GM18520 (cell line): ENCODE measurements around the gene MAN1A1.

Experiments used
- ATAC-seq: cut with Tn5 transposase; IDR thresholded peaks from one replicate; pipeline ENCODE4 v1.9.1; 2021; ENCODE audit not compliant: unreplicated experiment

MAN1A1 gene

DNA sequence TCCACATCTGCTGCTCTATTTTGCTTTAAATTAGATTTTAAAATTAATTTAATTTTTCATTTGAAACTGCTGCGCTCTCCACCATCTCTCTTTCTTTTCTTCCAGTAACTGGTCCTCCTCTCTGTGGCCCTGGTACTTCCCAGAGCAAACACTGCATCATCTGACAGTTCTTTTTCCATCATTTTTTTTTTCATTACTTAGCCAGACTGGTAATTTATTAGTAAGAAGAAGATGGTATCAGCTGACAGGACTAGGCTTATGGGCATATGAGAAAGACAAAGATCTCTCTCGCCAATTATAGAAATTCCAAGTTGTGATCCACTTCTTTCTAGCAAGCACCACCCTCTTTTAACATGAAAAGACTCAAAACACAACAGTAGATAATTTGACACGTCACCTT is 197.4 kb downstream of the MAN1A1 start:
- no peak for ATAC-seq

DNA sequence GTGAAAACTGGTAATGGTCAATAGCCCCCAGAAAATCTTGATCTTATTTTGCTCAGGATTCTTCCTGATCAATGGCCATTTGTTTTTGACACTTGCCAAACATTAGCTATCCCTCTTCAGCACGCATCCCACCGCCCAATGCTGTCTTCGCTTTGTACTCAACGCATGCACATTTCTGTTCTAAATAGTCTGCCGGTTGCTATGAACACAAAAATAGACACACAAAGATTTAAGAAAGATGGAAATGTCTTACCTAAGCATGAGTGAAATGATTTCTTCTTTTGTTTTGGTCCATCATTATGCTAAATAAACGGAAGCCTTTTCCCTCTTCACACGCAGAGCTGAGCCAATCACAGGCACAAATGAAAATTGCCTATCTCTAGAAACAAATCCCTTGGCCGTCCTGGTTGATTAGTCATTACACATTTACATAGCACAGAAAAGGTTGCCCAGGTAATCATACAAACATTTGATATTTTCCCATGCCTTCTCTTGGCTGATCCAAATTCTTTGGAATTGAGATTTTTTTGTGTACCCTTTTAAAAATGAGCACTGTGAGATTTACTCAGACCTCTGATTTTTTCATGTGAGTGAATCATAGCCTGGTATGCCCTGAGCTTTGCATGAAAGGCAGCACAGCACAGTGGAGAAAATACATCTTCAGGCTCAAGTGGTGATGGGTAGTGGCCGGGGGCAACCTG is 200.6 kb downstream of the MAN1A1 start:
- no peak for ATAC-seq

DNA sequence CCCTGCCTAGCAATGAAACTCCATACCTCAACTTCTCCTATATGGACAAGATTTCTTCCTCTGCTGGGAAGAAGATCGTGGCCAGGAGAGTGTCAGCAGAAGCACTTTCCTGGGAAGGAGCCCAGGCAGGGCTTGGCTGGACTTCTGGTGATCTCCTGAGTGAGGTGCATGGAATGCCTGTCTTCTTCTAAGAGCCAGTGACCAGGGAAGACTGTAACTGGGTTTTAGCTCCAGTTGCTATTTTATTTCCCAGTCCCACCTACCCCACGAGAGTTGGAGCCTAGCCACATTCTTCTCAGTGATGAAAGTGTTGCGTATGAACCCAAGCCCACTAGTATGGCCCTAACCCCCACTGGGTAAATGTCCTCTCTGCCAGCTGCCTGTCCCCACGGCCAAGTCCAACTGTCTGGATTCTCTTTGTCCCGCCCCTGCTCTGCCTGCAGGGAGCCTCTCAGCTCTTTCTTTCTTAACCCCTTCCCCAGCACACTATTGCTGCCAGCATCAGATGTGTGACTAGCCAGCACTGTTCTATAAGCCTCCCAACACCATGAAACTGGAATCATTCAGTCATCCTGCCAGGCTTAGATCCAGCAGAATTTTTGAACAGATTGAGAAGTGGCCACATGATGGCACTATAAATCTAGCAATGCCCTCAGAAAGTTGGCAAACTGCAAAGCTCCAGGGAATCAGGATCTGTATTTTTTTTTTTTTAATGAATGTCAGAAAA is 201.3 kb downstream of the MAN1A1 start:
- no peak for ATAC-seq

DNA sequence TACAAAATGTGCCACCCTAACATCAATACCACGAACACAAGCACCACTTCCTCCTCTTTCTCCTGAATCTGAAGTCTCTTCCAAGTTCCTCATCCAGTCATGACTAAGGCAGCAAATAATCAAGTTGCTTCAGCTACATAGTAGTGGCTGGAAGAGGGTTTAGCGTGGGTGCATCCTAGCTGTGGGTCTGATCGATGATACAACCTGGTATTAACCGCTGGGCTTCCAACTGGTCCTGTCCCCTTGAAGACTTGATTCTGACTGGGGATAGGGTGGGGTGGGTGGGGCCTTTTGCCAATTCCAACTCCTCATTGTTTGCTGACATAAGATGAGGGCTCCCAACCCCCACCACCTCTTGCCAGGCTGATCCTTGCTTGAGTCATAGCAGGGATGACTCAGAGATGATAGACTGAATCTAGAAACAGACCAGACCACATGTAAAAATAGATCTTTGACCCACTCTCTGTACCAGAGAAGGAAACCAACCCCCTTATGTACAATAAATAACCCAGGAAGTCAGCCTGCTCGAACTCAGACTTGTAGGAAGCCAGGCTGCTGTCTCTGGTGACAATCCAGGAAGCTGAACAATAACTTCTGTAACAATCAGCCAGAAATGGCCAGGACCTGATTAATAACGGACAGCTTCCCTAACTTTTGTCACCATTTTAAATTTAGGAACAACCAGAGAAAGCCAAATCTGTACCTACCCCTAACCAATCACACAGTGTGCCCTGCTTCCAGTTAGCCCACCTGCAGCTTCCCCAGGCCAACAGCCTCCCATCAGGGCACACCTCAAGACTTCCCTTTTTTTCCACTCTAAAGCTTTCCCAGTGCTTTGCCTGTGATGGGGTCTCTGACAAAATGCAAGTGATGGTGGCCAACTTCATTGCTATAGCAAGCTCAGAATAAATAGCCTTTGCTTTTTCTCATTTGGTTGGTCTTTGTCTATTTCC is 202.2 kb downstream of the MAN1A1 start:
- ATAC-seq, result peak; percentile 100

DNA sequence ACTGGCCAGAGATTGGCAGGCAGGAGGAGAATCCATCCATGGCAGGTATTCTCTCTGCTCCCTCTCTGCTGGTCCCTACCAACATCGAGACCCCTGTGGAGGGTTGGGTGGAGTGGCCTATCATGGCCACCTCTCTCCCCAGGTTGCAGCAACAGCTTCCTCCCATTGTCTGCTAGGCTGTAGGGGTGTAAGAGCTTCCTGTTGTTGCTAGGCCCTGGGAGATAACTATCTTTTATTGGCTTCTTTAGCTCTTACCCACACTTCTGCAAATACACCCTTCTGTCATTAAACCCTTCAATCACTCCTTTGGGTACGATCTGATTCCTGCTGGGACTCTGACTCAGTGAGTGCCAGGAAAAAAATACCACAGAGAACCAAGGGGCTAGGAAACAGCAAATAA is 204.4 kb downstream of the MAN1A1 start:
- no peak for ATAC-seq

DNA sequence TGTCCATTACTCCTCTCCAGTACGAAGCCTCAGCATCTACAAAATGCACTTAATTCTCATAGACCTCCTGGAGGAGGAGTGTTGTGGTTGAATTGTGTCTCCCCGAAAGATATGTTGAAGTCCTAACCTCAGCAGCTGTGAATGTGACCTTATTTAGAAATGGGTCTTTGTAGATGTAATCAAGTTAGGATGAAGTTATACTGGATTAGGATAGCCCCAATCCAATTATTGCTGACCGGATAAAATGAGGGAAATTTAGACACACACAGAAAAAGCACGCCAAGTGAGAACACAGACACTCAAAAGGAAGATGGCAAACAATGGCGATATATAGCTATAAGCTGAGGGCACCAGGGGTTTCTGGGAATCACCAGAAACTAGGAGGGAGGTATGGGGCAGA is 206.9 kb downstream of the MAN1A1 start:
- ATAC-seq, result no peak

DNA sequence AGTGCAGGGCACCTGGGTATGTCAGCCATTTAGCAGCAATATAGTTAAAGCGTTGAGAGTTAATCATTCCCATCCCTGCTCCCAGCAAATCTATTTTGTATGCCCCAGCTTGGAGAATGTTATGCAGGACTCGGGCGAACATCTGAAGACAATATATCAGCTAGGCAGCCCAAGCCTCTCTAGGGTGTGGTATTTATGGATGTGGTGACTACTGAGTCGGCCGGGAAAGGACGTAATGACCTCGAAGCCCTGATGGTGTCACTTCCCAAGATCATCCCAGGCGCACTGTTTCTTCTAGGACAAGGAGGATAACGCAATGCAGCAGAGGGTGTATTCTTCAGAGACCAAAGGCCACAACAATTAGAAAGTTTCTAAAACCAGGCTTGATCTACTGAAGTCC is 207.5 kb downstream of the MAN1A1 start:
- no peak for ATAC-seq

DNA sequence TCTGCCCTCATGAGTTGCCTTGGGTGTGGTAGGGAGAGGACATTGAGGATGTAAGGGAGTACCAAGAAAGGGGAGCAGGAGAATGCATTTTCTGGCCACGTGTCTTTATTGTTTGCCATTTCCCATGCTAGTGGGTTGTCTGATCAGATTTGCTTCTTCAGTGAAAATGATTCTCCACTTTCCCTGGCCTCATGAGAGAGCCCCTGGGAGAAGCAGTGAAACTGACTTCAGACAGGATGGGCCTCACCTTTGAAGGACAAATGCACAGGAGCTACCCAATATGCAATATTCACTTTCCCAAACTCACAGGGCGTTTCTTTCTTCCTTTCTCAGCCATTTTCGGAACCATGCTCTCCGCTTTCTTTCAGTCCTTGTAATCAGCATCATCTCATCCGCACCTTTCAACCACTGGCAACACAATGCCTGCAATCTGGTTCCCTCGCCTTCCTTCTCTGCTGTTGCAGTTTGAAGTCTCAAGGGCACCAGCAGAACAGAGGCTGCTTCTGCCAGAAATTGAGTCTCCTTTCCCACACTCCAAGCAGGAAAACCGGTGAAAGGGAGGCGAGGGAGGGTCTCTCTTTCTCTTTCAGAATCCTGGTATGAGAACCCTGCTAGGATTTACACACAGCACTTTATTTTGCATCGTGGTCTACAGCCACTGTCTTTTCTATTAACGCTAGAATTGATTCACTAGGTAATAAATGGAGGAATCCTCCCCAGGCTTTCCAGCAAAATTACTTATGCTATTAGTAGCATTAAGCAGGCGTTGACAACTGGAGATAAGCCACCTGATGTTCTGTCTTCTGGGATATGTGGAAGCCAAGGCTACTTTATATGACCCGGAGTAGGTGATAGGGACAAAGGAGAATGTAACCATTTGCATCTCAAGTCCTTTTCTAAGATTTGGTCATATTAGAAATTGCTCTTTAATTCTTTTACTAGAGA is 209.1 kb downstream of the MAN1A1 start:
- no peak for ATAC-seq

DNA sequence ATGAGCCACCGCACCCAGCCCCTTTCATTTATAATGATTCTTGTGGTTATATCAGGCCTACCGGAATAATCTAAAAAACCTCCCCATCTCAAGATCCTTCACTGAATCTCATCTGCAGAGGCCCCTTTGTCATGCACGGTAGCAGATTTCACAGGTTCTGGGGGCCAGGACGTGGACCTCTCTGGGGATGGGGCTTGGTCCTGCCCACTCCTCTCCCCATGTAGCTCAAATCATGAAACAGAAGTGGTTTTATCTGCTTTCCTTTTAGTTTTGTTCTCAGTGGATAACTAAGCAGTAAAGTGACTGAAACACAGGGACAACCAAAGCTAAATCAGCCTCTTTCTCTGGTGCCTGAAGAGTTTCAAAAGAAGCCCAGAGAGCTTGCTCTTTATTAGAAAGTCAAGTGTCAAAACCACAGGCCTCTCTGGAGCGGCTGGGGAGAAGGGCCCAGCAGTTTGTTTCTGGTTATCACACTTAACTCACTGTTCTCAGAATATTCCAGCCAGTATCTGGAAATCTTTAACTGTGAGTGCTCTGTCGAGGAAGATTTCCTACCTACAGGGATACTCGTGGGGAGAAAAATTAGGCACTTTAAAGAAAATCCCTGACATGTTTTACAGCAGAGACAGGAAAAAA is 210.5 kb downstream of the MAN1A1 start:
- peak; percentile 87 for ATAC-seq

DNA sequence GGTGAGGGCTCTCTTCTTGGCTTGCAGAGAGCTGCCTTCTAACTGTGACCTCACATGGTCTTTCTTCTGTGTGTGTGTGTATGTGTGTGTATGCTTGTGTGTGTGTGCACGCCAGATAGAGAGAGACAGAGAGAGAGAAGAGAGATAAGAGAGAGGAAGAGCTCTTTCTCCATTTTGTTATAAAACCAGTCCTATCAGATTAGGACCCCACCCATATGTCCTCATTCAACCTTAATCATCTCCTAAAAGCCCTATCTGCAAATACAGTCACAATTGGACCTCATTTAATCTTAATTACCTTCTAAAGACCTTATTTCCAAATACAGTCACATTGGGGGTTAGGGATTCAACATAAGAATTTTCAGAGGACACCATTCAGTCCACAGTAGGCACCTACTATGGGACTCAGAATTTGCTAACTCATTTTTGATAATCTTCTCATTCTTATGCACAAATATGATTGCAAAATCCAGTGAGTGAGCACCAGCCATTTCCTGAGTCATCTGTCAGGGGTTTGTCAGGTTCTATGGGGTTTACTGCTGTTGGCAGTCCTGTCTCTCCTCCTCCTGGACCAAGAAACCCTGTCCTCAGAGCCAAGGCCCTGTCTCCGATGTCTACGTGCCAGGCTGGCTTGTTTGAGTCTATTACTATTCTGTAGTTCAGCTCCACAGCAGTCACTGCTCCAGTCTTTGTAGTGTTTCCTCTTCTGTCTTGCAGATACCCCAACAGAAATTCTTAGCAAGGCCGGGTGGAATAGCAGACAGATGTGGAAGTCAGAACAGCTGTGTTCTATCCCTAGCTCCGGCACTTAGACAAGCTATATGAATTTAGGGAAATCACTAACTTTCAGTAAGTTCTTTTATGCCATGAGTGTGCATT is 212.1 kb downstream of the MAN1A1 start:
- ATAC-seq, result no peak

DNA sequence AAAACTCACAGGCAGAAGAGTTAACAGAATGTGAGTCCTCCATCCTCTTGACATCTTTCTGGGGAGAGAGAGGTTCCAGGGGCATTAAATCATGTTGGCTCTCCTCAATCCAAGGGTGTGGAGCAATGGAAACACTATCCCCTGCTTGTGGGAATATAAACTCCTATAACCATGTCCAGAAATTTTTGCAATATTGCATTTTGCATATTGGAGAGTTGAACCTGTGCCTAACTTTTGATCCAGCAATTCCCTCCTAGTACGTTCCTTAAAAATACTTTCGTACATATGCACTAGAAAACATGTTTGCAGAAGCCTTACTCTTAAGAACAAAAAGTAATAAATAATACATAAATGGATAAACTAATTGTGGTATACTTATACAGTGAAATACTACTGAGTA is 214.8 kb downstream of the MAN1A1 start:
- ATAC-seq, result no peak

DNA sequence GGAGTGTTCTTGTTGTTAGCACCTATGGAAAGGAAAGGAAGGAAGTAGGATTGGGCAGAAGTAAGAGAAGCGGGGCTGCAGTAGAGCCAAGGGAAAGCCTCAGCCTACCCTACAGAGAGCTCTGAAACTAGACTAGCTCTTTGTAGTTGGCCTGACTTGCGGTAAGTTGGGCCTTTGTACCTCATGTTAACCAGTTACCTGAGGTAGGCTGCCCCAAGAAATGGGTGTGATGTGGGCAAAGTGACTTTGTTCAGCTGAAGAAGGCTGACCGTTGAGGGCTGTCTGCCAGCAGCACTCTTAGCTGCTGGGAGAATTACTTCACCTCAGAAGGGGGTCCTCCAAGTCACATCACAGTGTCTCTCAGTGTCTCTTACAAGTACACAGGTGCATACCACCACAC is 216.2 kb downstream of the MAN1A1 start:
- ATAC-seq, result no peak

DNA sequence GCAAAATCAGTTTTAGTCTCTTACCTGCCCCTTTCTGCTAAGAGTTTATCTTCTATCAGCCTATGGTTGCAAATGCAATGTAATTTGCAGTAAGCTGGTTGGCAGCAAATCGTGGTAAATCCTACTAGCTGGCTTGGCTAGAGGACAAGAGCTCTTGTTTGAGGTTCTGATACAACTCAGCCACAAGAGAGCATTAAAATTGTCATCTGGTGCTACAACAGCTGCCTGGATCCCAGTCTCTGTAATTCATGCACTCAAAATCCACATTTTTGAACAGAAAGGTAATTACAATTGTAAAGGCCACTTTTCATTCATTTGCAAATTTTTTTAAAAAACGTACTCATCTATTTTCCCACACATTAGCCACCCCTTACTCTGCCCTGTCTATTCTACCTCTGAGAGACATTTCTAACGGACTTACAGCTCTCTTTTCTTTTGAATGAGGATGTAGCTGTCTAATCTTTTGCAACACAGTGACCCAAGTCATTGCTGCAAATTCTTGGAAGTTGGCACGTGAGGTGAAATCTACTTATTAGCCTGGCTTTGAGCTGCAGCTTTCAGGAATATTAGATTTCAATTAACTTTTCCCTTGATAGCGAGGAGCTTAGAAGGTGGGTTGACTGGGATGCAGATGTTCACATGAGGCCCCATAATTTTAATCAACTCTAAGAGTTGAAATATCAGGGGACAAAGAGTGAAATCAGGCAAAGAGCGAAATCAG is 217.1 kb downstream of the MAN1A1 start:
- ATAC-seq, result no peak

DNA sequence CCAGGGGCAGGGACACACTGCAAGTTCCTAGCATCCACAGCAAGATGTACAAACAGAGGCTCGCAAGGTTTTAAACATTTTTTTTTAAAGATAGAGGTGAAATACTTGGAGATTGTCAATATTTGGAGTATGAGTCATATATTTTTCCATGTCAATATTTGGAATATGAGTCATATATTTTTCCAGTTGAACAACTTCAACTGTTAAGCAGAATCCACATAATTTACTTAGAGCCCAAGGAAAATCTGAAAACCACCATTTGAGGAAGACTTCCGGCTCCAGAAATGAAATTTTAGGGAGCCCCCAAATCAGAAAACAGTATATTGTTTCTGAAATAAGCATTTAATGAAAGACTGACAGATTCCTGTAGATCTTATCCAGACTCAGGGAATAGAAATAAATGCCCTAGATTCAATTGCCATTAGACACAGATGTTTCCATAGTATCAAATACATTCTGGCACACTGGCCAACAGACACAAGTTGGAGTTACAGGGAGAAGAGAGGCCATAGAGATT is 219.5 kb downstream of the MAN1A1 start:
- no peak for ATAC-seq

DNA sequence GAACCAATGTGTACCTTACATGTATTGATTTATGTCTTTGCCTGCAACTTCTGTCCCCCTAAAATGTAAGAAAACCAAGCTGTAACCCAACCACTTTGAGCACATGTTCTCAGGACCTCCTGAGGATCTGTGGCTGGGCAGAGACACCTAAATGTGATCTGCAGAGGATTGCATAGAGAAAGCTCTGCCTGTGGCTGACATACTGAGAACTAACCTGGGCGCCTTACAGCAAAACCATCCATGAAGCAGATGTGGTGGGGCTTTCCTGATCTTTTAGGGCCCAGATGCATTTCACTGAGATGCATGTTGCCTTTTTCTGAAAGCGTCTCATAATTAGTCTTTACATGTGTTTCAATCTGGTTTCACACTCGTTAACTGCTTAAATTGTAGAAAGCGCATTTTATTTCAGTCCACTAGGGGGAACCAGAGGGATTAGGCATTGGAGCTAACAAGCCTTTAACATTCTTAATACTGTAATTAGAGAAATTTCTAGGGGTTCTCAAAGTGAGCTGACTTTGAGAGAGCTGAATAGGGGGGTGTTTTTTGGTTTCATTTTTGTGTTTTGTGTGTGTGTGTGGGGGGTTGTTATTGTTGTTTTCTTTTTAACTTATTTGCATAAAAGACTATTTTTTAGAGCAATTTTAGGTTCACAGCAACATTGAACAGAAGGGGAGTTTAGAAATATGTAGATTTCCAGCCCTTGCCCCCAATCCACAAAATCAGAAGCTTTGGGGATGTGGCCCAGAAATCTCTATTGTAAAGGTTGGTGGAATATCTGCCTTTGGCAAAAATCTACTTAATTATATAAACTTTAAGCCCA is 220.2 kb downstream of the MAN1A1 start:
- peak; percentile 88 for ATAC-seq

DNA sequence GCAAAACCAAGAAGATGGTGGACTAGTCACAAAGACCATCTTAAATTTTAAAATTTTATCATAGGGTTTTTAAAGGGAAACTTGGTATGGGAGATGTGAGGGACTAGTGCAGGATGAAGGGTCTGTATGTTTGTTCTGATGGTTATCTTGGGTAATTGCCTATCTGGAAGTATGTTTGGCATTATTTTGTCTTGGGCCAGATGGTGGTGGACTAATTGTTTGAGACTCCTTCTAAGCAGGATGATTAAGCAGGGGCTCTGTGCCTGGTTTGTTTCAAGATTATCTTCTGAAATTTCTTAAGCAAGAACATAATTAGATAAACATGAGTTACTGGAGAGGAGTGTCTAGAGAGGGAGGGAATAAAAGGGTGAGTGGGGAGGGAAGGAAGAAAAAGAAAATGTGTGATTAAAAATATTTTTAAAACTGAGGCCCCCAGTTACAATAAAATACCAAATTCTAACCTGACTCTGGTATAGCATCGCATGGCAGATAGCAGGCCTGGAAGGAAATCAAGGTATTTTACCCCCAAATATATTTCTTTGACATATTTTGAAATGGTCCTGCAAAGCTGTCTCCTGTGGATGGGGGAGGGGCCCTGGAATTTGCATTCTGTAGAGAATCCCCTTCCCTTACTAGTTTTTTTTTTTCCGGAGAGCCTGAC is 221.2 kb downstream of the MAN1A1 start:
- ATAC-seq, result no peak

DNA sequence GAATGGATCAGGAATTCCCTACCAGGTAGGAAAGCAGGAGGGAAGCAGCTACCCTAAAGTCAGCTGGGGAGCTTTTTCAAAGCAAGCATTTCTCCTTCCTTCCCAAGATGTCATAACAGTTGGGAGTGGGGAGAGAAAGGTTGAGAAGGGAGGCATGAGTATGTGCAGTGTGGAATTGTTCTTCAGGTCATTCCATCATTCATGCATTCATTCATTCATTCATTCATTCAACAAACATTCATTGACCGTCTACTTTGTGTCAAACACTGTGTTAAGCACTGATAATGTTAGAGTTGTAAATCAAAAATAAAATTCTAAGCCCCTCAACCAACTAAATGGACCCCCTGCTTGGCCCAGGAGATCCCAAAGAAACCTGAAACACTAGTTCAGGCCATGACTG is 221.9 kb downstream of the MAN1A1 start:
- ATAC-seq, result no peak
